ENCODE data around the gene SEC16A.

Gene SEC16A

DNA sequence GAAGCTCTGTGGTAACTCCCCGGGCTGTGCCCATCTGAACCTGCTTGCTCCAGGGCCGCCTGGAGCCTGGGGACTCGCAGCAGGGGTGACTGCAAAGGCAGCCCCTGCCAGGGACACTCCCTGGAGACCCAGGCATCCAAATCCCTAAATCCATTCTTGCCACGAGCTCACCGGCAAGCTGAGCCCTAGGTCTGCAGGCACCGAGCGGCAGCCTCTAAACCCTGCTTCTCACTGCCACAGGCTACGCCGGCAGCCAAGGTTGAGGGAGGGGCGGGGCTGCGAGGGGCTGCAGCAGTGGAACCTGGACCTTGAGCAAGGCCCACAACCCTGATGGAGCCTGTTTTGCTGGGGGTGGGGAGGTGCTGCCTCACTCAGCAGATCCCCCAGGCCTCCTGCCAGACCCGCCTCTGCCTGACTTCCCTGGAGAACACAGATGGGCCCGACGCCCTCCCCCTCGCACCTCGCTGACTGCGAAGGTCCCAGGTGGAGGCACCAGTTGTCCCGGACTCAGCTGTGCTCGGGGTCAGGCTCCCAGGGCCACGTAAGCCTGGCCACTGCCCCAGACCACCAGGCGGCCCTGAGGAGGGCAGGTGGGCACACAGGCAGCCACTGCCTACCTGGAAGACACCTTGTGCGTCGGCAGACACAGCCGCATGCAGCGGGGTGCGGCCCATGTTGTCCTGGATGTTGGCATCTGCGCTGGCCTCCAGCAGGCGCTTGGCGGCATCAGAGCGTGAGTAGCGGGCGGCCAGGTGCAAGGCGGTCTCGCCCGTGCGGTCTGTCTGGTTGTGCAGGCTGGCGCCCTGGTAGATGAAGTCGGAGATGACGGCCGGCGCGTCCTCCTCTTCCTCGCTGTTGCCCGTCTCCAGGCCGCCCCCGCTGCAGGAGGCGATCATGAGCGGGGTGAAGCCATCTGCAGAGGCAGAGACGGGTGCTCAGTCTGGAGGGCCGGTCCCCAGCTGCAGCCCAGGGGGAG lies 17.4 kb upstream of the SEC16A start:
- DNase-seq, result no peak

GRCh38 chr9:136499071-136499934 lies 16.5 kb upstream of the SEC16A start:
- no peak for DNase-seq

DNA sequence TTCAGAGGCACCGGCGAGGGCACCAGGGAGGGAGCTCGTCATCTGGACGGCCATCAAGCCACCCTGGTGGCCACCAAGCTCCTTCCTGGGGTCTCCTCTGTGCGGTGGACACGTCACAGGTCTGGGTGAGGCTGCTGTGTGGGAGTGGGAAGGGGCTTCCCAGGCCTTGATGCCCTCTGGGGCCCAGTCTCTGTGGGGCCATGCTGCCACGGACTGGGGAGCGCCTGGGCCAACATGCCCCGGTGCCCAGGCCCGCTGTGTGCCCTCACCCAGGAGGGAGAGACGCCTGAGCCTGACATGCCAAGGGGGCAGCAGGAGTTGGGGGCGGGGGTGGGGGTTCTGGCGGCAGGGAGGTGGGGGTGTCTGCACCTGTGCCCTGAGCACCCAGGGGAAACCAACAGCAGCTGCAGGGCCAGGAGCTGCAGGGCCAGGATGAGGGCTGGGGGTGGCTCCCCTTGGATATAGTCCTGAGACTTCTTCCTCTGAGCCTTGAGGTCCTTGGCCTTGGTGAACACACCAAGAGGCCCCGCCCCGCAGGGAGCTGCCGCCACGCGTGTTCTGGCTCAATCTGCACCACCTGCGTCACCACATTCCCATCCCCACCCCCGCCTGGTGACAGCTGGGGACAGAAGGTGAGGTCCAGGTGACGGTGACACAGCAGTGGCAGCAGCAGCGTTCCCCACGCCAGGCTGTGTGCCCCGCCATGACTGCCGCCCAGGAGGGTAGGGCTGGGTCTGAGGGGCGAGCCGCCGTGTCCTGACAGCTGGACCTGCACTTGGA lies 15.3 kb upstream of the SEC16A start:
- no peak for DNase-seq

DNA sequence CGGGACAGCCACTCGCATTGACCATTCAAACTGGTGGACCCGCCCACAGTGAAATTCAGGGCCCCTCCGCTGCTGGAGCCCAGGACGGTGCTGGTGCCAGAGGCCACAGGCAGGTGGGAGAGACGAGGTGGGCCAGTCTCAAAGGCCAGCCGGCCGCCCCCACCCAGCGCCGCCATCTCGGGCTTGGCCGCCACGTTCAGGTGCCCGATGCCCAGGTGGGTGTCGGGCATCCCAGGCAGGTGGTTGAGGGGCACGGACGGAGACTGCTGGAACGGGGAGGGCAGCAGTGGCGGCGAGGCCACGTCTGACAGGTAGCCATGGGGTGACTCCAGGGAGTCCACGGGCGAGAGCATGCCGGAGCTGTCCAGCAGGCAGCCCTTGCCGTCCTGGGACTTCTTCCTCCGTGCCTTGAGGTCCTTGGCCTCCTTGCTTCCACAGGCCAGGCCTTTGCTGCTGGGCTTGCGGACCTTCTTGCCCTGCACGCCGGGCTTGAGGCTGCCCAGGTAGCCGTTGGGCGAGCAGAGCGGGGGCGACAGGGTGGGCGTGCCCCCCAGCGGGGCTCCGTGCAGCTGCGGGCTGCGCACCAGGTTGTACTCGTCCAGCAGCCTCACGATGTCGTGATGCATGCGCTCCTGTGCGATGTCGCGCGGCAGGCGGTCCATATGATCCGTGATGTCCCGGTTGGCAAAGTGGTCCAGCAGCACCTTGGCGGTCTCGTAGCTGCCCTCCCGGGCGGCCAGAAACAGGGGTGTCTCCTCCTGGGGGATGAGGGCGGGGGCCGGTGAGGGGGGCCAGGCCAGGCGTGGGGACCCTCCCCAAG lies 14.2 kb upstream of the SEC16A start:
- DNase-seq, result no peak

DNA sequence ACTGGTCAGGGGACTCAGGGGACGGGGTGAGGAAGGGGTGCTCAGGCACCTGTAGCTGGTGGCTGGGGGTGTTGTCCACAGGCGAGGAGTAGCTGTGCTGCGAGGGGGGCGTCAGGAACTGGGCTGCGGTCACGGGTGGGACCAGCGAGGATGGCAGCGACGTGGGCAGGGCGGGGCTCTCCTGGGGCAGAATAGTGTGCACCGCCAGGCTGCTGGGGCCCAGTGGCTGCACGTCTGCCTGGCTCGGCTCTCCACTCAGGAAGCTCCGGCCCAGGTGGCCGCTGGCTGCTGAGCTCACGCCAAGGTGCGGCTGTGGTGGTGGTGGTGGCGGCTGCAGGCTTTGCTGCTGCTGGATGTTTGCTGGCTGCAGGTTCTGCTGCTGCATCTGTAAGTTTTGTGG lies 13.3 kb upstream of the SEC16A start:
- no peak for DNase-seq

DNA sequence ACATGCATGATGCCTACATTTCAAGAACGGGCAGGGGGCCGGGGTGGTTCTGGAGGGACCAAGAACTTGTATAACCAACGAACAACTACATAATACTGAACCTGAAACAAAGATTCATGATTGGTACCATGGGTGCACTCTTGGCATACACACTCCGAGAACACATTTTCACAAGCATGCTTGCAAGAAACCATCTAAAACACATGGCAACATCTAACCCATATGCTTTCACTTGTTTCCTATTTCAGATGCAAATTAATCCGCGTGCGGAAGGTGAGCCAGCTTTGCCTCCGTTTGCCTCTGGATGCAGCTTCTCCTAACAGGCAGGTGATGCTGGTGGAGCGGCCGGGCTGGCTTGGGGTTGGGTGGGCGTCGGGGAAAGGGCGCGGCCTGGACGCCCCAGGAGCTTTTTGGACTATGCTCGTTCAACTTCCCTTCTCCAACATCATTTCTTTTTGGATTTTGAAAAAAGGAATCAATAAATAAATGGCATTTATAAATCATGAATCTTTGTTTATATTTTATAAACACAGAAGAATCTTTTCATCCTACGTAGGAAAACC lies 12.5 kb upstream of the SEC16A start:
- DNase-seq, result no peak

- no peak for DNase-seq
These were observed 11.8 kb upstream of the SEC16A start for GRCh38 chr9:136494531-136495215.

GRCh38 chr9:136494012-136494411 lies 11.2 kb upstream of the SEC16A start:
- DNase-seq, result no peak

- no peak for DNase-seq
These were observed 10.7 kb upstream of the SEC16A start for GRCh38 chr9:136493567-136493971.

GRCh38 chr9:136492978-136493522 lies 10.2 kb upstream of the SEC16A start:
- no peak for DNase-seq

- DNase-seq, result no peak
These were observed 6.9 kb upstream of the SEC16A start for GRCh38 chr9:136489731-136490130.

DNA sequence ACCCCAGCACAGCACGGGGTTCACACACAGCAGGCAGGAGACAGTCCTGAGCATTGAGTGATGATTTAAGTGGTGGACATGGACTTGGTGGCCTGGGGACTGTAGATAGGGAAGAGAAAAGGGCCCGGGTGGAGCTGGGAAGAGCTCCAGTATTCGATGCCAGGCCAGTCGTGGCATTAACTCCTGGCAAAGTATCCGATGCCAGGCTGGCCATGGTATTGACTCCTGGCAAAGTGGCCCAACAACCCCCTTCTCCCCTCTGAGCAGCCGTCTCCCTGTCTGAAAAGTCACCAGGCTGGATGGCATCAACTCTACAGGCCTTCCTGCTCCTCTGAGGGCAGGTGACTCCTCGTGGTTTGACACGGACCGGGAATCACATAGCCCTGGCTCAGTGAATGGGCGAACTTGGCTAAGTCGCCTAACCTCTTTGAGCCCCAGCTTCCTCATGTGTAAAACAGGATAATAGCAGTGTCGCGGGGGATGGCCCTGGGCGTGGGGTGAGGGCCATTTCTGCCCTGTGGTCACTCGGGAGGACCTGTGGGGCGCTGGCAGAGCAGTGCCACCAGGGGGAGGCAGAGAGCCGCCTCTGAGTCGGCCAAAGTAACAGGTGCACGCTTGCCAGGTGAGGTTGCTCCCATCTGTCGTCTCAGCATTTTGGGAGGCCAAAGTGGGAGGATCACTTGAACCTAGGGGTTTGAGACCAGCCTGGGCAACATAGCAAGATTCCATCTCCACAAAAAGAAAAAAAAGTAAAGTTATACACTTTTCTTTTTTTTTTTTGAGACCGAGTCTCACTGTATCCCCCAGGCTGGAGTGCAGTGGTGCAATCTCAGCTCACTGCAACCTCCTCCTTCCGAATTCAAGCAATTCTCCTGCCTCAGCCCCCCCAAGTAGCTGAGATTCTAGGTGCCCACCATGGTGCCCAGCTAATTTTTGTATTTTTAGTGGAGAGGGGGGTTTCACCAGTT lies 5.7 kb upstream of the SEC16A start:
- peak; percentile 63 for DNase-seq

DNA sequence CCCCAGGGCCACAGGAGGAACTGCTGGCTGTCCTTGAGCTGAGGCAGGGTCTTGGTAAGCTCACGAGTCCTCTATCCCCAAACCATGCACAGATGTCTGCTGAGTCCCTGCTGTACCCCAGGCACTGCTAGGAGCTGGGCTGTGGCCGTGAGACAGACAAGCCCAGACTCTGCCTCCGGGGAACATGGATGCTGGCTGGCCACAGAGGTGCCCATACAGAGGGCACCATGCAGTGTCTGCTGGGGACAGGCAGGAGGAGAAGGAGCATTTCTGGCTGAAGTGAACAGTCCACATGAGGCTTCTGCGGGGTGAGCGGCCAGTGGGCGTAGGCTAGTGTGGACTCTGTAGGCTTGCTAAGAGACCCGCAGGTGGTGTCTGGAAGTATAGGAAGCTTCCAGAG lies 4.8 kb upstream of the SEC16A start:
- DNase-seq, result no peak

DNA sequence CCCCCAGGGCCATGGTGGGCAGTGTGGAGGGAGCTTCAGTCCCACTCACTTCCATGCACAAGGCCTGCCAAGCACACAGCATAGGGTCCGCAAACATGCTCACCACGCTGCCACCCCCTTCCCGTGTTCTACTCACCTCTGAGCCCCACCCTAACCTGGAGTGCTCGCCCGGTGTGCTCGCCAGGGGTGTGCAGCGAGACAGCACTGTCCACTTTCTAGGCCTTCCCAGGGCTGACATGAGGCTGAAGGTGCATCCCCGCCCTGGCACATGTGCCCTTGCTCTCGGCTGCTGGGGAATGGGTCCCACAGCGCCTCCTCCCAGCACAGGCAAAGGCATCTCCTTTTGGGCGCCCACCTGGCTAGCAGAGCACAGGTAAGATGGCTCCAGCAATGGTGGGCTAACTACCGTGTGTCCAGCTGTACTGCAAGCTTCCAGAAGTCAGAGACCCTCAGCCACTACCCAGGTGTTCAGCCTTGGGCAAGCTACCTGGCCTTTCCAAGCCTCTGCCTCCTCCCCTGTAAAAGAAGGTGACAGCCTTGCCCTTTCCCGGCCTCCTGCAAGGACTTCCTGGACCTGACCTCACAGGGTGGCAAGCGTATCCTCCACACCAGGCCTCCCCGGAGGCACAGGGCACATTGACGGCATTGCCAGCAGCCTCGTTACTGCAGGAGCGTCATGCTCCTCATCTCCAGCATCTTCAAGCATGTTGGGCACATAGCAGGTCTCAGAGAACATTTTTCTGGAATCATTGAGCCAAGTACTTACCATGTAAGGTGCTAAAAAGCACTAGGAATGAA lies 4.2 kb upstream of the SEC16A start:
- DNase-seq, result no peak

DNA sequence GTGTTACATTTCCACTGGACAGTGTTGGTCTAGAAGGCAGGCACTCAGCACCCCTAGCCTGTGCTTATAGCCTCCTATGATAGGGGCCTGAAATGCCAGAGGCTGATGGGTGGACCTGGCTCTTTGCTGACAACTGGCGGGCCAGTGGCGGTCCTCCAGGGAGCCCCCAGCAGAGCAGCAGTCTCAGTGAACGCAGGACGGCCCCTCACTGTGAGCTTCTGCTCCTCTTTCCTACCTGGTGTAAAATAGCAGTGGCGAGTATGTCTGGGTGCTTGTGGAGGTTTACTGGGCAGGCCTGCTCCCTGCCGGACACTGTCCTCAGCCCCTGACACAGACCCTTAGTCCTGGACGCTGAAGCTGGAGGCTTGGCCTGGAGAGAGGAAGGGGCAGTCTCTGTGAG lies 3.3 kb upstream of the SEC16A start:
- no peak for DNase-seq

- DNase-seq, result peak; percentile 79
These were observed 2.5 kb upstream of the SEC16A start for GRCh38 chr9:136485049-136486045.

All from CD4-positive, alpha-beta T cell treated with Interleukin-15 for 1 hour (primary cell).